Mucosa of gallbladder (tissue), 1 donor: ENCODE data around the gene LAMA2. TPM values are rescaled to one million over a fixed set of nuclear protein-coding genes. Genes with fewer than 3 reads are reported as not detected.

ENCODE experiments used
- DNase-seq: peaks from one replicate; pipeline ENCODE4 v3.0.0-alpha.2; 2020; ENCODE audit warnings: low spot score
- total RNA-seq: library from RNA; stranded (reverse); gene quantifications from one replicate; pipeline ENCODE4 v1.2.1, GENCODE V29; 2021
- donor health status: DM: no; HTN: no; CAD: no.

The LAMA2 gene
- total RNA-seq, 1 donor from 2014 or later: 35.3 TPM

DNA sequence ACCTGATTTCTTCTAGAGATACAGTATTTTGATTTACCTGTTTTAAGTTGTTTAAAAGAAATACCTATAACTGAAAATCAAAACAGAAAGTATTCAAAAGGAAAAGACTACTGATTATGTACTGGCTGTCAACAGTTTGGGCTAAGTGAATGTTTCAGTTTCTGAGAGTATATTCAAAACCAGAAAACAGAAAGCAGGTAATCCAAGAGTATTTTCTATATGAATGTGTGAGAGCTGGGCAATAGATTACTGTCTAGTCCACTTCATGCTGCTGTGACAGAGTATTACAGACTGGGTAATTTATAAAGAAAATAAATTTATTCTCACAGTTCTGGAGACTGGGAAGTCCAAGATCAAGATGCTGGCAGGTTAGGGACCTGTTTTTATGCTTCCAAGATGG, 566.0 kb downstream of the LAMA2 start:
- no peak for DNase-seq

DNA sequence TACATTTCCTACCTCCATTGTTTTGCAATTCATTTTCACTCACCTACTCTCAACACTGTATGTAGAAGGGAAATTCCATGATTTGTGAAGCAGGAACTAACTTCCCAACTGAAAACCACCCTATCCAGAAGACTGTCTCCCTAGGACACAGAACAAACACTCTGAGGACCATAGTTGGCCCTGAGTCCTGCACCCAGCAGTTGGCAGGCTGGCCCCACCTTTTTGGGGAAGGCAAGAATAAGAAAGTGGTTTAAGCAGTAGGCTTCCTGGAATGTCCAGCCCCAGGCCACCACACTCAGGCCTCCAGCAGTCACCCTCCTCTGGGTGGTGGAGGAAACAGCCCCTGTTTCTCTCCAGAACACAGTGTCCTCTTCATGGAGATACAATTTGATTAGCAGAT, 568.2 kb downstream of the LAMA2 start:
- no peak for DNase-seq

DNA sequence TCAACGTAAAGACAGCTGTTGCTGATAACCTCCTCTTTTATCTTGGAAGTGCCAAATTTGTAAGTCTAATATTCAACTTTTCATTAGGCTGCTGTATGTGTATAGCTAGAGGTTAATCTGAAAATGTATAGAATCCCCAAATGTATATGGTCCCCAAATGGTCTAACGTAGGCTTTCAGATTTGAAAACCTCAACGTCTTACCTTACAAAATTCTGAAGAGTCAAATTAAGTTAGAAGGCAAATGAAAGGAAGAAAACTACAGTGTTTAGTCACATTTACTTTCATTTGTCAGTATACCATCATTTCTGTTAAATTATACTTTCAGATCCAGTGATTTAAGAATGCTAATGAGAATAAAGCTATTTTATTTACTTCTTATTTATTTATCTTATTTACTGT, 570.1 kb downstream of the LAMA2 start:
- DNase-seq: no peak

DNA sequence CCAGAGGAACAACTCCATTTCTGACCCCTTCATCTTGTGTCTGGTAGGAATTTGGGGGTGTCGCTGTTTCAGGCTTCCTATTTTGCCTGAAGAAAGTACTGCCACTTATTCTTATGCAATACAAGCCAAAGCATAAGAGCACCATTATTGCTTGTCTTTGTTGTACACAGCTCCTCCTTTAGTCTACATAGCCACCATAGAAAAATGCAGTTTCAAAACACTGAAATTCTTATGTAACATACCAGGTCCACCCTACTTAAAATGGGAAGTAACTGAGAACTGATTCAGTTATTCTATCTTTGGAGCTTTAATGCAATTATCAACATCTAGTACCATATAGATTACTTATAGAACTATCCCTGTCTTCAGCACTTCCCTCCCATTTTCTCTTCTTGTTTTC, 571.5 kb downstream of the LAMA2 start:
- no peak for DNase-seq

DNA sequence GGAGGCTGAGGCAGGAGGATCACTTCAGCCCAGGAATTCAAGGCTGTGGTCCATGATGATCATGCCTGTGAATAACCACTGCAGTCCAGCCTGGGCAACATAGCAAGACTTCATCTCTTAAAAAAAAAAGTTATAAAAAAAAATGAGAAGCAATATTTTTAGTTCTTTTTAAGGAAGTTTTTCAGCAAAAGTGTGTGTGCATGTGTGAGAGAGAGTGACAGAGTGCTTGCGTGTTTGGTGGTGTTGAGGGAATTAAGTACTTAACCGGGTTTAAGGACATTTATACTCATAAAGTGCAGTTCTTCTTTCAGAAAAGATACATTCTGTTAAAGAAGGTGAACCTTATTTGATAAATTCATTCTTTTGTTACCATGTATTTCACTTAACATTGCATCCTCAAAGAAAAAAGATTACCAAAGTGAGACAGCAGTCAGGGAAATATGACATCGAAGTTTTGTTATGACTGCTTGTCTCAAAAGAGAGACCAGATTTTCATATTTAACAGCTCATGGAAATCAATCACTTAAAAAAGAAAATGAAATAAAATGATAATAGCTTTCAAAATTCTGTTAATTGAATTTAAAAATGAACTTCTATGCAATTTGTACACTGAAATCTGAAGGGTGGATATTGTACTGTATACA, 572.3 kb downstream of the LAMA2 start:
- no peak for DNase-seq

DNA sequence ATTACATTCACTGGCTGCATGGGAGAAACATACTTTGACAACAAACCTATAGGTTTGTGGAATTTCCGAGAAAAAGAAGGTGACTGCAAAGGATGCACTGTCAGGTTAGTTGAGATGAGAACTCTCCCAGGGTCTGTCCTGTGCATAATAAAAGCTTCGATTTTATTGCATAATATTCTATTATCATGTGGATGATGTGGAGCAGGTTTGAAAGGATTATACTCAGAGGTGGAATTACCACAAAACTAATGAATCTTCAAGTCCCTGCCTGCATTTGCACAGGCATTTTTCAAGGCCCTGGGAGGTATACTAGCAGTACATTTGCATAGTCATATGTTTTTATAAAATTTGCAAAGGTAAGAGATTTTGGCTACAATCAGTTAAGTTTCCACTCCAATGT, 577.3 kb downstream of the LAMA2 start:
- DNase-seq: no peak

DNA sequence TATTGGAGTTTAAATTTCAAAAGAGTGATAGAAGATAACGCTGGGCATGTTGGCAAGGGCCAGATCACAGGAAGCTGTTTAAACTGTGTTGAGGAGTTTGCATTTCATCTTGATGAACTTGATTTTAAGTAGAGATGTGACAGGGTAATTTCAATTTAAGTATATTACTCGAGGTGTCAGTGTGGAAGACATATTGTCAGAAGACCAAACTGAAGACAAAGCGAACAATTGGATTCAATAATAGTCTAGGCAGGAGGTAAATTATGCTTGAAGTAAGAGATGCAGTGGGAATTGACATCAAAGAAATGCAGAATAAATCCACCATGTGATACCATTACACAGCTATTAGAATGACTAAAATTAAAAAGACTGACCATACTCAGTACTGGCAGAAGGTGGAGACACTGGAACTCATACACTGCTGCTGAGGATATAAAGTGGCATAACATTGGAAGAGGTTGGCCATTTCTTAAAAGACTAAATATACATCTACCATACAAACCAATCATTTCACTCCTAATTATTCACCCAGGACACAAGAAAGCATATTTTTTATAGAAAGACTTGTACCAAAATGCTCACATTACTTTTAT, 586.2 kb downstream of the LAMA2 start:
- DNase-seq: no peak

DNA sequence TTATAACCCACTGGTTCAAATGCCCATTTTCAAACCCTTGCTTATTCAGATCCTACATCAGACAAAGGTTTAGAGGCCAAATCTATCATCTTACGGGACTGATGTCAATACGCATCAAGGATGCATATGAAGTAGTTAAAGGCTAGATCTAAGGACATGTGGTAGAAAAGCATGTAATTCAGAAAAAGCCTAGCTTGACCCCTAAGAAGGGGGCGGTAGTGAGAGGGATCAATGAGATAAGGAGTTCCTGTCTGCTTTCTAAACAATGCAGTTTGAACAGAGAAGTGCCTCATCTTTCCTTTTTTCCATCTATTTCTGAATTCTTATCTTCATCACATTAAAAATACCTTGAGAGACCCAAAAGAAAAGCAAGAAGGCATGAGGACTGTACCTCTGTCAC, 589.3 kb downstream of the LAMA2 start:
- DNase-seq: no peak

DNA sequence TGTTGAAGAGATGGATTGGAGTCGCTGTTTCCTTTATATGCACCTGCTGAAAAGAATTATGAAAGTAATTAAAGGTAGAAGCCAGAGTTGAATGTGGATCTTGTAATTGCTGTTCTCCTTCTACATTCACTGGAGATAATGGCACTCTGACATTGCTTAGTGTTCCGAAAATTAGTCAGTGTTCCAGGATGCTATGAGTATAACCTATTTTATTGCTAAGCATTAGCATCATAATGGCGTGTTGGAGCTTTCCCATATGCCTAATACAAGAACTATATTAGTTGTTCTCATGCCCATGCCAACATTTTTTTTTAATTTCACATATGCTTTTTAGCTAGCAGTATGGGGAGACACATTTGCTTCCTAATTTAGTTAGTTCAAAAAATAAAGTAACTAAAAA, 590.6 kb downstream of the LAMA2 start:
- no peak for DNase-seq

DNA sequence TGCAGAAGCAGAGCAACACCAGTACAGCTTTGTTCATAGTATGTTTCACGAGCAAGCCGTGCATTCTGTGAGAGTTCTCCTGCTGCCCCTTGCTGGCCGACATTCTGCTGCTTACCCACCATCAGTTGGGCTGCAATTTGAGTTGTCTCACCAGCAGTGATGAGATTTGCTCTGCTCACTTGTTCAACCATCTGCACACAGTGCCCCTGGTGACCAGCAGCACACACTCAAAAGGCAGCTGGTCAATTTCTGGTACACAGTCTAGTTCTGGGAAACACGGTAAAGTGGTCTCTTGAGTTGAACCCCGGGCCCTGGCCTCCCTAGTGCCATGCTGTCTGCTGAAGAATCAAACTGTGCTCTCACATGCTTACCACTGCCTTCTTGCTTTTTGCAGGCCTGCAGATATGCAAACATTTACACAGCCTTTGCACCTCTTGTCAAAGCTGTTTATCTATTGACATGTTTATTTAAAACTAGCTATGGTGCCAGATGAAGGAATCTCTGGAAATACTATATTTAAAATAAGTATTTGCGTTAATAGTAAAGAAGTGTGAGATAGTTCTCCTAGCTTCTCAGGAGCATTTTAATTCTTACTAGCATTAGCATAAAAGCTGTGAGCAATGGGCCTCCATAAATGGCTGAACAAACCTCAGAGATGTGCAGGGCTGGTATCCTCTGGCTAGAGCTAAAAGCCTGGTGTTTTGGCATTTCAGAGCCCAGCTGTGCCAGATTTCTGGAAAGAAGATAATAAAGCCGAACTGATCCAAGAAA, 592.7 kb downstream of the LAMA2 start:
- no peak for DNase-seq

DNA sequence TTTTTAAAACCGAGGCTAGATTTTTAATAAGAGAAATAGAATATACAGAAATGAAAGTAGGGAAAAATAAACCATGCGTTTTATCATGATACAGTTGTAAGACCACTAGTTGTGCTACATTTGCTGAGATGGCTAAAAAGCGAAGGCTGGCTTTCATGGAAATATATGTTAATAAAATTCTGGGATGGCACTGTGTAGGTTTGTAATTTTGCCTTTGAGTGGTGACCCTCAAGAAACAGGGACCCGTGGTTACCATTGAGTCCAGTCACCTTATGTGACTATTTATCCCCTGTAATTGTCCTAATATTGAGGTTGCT, 593.3 kb downstream of the LAMA2 start:
- DNase-seq: no peak

DNA sequence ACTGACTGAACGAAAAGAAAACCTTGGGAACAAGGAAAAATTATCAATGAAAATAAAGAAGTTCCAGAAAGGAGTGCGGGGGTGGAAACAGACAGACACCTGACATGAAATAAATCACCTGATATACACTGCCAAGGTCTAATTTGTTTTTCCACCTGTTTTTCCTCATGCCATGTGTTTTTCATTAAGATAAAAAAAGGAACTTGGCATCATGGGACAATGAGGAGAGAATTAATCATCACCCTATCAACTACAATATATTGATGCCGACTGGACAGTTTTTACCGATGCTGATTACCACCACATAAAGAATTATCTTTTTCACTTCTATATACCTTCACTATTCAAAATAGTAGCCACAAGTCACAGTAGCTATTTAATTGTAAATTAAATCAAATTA, 593.9 kb downstream of the LAMA2 start:
- no peak for DNase-seq

DNA sequence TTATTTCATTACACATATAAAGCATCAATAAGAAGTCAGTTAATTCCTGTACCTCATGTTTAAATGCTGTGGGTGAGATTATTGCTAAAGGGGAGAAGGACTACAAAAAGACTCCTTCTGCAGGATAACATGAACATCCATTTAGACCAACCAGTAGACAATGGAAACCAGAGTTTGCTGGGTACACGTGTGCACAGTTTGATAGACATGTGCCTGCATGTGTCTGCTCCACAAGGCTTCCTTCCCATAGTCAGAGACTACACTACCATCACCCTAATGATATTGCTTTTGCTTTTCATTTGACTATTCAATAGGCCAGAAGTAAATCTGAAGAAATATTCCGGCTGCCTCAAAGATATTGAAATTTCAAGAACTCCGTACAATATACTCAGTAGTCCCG, 595.4 kb downstream of the LAMA2 start:
- DNase-seq: no peak

DNA sequence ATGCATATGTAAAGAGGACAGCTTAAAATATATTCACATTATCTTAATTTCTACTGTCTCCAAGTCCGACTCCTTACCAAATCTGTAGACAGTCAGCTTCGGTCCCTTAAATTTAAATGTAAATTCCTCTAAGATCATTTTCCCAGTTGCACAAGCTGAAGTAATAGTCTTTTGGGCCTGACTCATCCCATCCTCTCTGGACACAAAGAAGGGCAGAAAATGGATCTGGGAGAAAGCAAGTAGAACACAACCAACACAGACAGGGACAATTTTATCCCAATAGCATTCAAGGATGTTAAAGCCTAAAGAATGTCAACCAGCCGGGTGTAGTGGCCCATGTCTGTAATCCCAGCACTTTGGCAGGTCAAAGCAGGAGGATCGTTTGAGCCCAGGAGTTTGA, 598.8 kb downstream of the LAMA2 start:
- DNase-seq: no peak

DNA sequence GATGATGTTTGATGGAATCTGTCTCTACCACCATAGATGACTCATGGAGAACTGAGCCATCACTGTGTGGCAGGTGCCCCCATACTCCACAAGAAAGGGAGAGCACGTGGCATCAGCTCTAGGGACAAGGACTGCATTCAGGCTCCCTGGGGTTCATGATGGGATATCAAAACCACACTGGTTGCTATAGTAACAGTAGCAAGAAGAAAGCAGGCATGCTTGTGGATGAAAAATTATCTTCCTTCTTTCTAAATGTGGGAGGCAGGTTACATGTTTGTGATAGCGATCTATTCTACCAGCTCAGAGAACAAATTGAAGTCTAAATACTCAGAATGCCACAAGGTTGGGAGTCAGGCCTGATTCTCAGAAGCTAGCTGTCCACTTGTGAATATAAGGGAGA, 602.8 kb downstream of the LAMA2 start:
- no peak for DNase-seq

DNA sequence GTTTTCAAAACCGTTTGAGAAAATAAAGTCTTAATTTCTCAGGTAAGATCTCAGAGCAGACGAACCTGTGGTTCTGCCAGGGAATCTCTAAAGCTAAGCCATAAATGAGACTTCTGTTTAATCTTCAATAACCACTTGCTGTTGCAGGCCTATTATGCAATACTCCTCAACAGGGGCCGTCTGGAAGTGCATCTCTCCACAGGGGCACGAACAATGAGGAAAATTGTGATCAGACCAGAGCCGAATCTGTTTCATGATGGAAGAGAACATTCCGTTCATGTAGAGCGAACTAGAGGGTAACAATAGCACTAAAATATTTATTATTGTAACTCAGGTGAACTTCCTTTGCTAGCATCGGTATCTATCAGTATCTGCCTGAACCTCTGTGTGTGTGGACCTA, 603.4 kb downstream of the LAMA2 start:
- DNase-seq: no peak

DNA sequence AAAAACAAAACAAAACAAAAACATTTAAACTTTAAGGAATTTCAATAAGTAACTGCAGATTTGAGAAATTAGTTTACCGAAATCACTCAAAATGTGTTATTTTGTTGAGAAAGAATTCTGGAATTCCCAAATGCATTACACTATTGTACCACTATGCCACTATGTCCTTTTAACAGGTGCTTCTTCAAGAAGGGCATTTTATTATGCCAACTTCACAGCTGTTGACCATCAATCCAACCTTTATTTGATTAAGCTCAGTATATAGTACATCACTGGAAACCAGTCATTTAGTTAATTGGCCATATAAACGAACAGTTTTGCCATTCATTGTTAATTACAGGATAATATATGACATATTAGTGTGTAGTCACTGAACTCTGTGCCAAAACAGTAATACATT, 605.4 kb downstream of the LAMA2 start:
- no peak for DNase-seq

DNA sequence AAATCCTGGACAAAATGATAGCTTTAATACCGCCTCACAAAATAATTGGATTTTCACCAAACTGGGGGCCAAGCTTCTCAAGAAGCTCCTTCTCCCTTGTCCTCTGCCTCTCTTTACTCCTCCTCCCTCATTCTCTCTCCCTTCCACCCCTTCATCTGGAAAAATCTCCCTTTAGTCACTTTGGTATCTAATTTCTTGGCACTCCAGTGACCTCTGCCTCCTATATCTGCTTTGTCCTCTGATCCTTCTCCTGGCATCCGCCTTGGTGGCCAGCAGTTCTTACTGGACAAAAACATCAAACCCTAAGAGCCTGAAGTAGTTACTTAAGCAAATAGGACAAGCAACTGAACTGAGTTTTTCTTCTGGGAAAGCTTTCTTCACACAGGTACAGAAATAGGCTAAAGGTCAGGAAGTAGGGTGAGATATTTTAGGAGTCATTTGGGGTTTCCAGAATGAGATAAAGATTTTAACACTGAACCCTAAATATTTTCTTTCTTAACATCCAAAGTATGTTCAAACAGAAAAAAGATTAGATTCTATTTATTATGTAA, 606.4 kb downstream of the LAMA2 start:
- DNase-seq: no peak

DNA sequence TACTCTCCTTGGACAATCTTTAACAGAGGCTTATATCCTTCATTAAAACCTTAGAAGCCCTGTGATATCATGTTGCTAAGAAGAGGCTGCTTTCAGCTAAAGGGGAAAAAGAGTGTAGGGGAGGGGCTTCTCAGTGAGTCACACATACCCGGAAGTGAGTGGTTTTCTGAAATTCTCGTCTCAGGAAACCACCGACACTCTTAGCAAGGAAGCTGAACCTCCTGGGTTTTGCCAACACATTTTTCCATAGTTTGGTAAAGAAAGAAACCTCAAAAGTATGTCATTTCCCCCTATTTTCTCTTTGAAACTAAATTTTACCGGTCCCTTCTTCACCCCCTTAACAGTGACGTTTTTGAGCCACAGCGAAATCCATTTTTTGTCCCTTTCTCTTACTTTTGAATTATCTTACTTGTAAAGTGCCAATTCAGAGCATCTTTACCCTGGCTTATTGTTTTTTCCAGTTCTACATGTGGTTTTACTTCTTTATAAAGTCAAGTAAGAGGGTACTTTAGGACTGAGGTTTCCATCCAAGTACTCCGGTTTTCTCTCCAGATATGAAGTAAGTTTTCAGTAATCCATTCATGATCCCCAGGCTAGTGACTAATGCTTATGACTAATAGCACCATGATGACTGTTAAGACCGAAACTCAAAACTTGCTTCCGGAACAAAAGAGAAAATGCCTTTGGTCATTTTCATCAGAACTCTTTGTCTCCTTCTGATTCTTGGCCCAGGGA, 607.8 kb downstream of the LAMA2 start:
- DNase-seq: peak; percentile 34

DNA sequence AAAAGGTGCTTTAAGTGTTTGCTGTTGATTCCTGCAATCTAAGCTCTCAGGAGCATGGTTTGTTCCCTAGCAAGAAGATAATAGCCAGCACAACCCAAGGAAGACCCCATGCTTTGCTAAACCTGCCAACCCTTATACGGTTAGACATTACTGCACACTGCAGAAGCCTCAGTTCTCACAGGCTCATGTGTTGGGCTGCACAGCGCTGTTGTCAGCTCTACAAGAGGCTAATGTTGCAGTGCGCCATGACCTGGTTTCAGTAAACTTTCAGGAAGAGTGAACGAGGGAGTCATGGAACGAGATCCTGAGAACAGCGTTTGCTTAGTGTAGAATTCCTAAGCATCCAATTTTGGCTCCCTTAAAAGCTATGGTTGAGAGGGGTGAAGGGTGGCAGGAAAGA, 608.5 kb downstream of the LAMA2 start:
- DNase-seq: no peak

DNA sequence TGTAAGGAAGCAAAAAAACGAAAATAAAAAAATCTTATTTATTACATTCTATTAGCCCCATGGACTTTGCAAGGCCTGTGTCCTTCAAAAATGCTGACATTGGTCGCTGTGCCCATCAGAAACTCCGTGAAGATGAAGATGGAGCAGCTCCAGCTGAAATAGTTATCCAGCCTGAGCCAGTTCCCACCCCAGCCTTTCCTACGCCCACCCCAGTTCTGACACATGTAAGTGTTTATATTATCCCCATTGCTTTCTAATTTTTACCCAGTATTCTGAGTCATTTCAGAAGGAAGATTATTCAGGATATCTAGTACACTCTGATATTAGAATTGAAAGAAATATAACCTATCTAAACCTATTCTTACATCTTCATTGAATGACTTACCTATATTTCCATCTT, 609.3 kb downstream of the LAMA2 start:
- no peak for DNase-seq

DNA sequence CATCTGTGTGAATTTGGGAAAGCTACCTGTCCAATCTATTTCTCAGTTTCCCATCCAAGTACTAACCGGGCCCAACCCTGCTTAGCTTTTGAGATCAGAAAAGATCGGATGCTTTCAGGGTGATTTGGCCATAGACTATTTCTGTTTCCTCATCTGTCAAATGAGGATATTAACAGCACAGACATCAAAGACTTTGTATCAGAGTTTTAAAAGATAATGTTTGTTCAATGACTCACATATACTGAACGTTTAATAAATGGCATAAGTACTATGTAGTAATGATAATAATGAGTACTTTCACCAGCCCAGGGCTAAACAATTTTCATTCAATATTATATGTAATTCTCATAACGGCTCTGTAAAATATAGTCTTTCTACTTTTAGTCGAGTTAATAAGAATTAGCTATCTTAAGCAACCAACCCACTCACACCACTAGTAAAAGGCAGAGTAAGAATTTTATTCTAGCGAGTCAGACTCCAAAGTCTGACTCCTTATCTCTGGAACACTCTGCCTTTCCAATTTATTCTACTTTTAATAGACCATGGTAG, 610.5 kb downstream of the LAMA2 start:
- no peak for DNase-seq
